Right lobe of liver (tissue), 6 donors: ENCODE measurements around the gene FRK. TPM values are rescaled to one million over a fixed set of nuclear protein-coding genes. Genes with fewer than 3 reads are reported as not detected.

ENCODE experiments used
- ATAC-seq, 4 donors: fragments of 200-7000 bp; cut with Tn5 transposase; one replicate each; pipeline ENCODE4 v1.9.1; 2020; ENCODE audit warnings: mild to moderate bottlenecking in 4 of 4, moderate library complexity in 4 of 4
- DNase-seq, 3 donors: peaks; one replicate each; pipeline ENCODE4 v3.0.0-alpha.2; 2020
- H3K27ac ChIP-seq, 3 donors: fragments of 200-600 bp; one replicate each; pipeline ENCODE4 v1.8.0; 2022
- H3K27me3 ChIP-seq, 2 donors: fragments of 200-600 bp; one replicate each; pipeline ENCODE4 v1.8.0; 2022
- H3K36me3 ChIP-seq, 4 donors: fragments of 200-600 bp; sonication (generic) in 1 of 4; one replicate each; pipeline versions ENCODE4 v1.5.1 to v1.8.0; 2017 to 2022; ENCODE audit warnings: control low read depth in 1 of 4
- H3K4me1 ChIP-seq, 4 donors: fragments of 200-600 bp; sonication (generic) in 1 of 4; one replicate each; pipeline versions ENCODE4 v1.5.1 to v1.8.0; 2017 to 2022; ENCODE audit warnings: control low read depth in 1 of 4
- H3K4me3 ChIP-seq, 3 donors: fragments of 200-600 bp; one replicate each; pipeline ENCODE4 v1.8.0; 2022
- H3K9me3 ChIP-seq, 4 donors: fragments of 200-600 bp; sonication (generic) in 1 of 4; one replicate each; pipeline versions ENCODE4 v1.5.1 to v1.8.0; 2017 to 2022; ENCODE audit warnings: control low read depth in 1 of 4
- CTCF ChIP-seq, 4 donors: fragments of 200-600 bp in 3 of 4; fragments of 450-650 bp in 1 of 4; IDR thresholded peaks; one replicate each; pipeline versions ENCODE4 v1.5.1 to v1.8.0; 2016 to 2022; ENCODE audit warnings: antibody characterized with exemption in 4 of 4, mild to moderate bottlenecking in 2 of 4
- POLR2A ChIP-seq: fragments of 450-650 bp; IDR thresholded peaks from one replicate; pipeline ENCODE4 v1.6.1; 2017; ENCODE audit warnings: antibody characterized with exemption, mild to moderate bottlenecking
- WGBS: methylation state at CpG from one replicate; pipeline ENCODE4 v1.1.6; 2018; ENCODE audit warnings: low coverage, low lambda C conversion rate; ENCODE audit not compliant: insufficient coverage; ENCODE audit errors: missing lambda C conversion rate; 5-methylcytosine and 5-hydroxymethylcytosine counted together
- intact Hi-C, 2 donors: fragments of 100-400 bp; cut with DNase I; formaldehyde crosslinking; loops; one replicate each; pipeline versions ENCODE4 v1.11.2 to v1.14.1; 2022
- total RNA-seq, 6 experiments: library from RNA; depleted of rRNA in 2 of 6; stranded (reverse); fragments of >200 nt in 2 of 6; fragmentation: NEBNext Ultra II Directional in 3 of 6; extraction: Animal tissue kit (Norgen Biotek cat#: 25700) in 3 of 6; gene quantifications; one replicate each; pipeline versions ENCODE4 v1.1.0 to v1.2.4, GENCODE V29; 2016 to 2023
- donor health status: DM: no; HTN: yes; CAD: no.
- donor health status: DM: no; HTN: no; CAD: no.
- donor health status: DM: no; HTN: no; CAD: no.
- donor health status: DM: no; HTN: yes; CAD: no.
- donor health status: DM: no; HTN: yes; CAD: no.

FRK gene
- total RNA-seq, 6 experiments from 2014 or later: 8.4 to 14.1 (median 11.9) TPM

- intact Hi-C loops: no loop called here
- Histone ChIP-seq H3K4me1 (no peaks in the 10 kb centered on the region), H3K27me3 (no peaks in the 10 kb centered on the region), H3K27ac (no peak overlapping the region), H3K9me3 (no peaks in the 10 kb centered on the region), H3K36me3 (no peaks in the 10 kb centered on the region), H3K4me3 (no peak overlapping the region)
- DNase-seq: no peak
- WGBS: 50% methylated on average over 1 of the region's 1 CpG
- TF ChIP-seq CTCF (IDR thresholded peaks at IDR 0.05) (no peak), POLR2A (no peak)
- no peak for ATAC-seq
These were observed 137.7 kb downstream of the FRK start for GRCh38 chr6:115922971-115923370.

GRCh38 chr6:115914098-115914497 is 146.6 kb downstream of the FRK start:
- DNase-seq: no peak
- Histone ChIP-seq H3K9me3 (no peaks in the 10 kb centered on the region), H3K4me3 (no peak overlapping the region), H3K27me3 (no peaks in the 10 kb centered on the region), H3K27ac (no peak overlapping the region), H3K36me3 (no peaks in the 10 kb centered on the region), H3K4me1 (no peaks in the 10 kb centered on the region)
- ATAC-seq: no peak
- intact Hi-C loops: no loop called here
- TF ChIP-seq POLR2A (no peak), CTCF (IDR thresholded peaks at IDR 0.05) (no peak)
- 29% methylated on average over 2 of the region's 2 CpGs for WGBS

DNA sequence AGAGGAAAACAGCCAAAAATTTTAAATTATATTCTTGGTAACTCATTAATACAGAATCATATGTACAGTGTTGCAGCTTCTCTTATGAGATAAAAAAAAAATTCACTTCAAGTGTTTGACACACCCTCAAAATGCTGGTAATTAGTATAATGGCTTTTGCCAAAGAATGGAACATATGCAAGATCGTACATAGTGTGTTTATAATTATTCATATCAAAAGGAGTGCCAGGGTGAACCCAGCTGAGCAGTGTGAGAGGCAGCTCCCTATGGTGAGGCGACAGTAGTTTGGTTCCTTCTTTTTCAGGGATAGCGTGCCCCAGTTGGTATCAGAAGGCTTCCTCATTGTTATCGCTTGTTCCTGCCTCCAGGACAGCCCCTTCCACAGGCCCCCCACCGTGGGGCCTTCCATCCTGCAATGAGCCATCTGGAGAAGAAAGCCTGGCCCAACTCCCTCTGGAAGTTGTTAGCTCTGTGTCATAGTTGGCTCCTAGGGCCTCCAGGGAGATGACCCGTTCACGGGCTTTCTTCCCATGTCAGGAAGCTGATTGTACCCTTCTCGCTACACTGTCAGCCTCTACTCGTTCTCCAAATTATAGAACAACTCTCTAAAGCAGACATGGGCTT is 150.7 kb downstream of the FRK start:
- H3K4me3 ChIP-seq: no peak overlapping the region
- WGBS: 73% methylated on average over 6 of the region's 9 CpGs
- TF ChIP-seq CTCF (IDR thresholded peaks at IDR 0.05) (no peak), POLR2A (no peak)
- H3K4me1 ChIP-seq: no peaks in the 10 kb centered on the region
- no peak for DNase-seq
- no peaks in the 10 kb centered on the region for H3K27me3 ChIP-seq
- H3K9me3 ChIP-seq: no peaks in the 10 kb centered on the region
- intact Hi-C loops: no loop called here
- no peaks in the 10 kb centered on the region for H3K36me3 ChIP-seq
- no peak for ATAC-seq
- H3K27ac ChIP-seq: no peak overlapping the region

- no peaks in the 10 kb centered on the region for H3K36me3 ChIP-seq
- H3K27me3 ChIP-seq: no peaks in the 10 kb centered on the region
- H3K4me3 ChIP-seq: no peak overlapping the region
- DNase-seq (no peak), ATAC-seq (no peak)
- intact Hi-C loops: no loop called here
- TF ChIP-seq CTCF (IDR thresholded peaks at IDR 0.05) (no peak), POLR2A (no peak)
- no peak overlapping the region for H3K27ac ChIP-seq
- H3K9me3 ChIP-seq: no peaks in the 10 kb centered on the region
- no peaks in the 10 kb centered on the region for H3K4me1 ChIP-seq
- 67% methylated on average over 5 of the region's 5 CpGs for WGBS
These were observed 151.7 kb downstream of the FRK start for GRCh38 chr6:115908906-115909559.
